ENCODE results near the gene MRPS24.

Gene MRPS24

DNA sequence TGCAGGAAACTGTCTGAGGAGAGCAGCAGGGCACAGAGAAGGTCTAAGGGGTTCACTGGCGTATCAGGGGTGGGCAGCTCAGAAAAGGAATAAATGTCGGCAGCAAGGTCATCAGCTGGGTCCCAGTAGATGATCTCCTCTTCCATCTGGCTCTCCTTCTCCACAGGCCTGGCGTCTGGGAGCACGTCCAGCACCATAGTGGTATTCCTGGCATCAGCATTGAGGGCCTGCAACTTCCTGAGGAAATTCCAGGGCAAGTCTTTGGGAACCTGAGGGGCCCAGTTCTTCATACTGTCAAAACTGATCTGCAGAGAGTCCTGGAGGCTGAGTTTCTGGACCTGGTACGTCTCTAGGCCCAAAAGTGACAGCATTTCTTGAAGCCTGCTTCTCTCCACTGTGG, 9.6 kb upstream of the MRPS24 start:
- no peak for DNase-seq (ENCODE audit: low read depth, low spot score)
- no peak overlapping the region for H3K27ac ChIP-seq

DNA sequence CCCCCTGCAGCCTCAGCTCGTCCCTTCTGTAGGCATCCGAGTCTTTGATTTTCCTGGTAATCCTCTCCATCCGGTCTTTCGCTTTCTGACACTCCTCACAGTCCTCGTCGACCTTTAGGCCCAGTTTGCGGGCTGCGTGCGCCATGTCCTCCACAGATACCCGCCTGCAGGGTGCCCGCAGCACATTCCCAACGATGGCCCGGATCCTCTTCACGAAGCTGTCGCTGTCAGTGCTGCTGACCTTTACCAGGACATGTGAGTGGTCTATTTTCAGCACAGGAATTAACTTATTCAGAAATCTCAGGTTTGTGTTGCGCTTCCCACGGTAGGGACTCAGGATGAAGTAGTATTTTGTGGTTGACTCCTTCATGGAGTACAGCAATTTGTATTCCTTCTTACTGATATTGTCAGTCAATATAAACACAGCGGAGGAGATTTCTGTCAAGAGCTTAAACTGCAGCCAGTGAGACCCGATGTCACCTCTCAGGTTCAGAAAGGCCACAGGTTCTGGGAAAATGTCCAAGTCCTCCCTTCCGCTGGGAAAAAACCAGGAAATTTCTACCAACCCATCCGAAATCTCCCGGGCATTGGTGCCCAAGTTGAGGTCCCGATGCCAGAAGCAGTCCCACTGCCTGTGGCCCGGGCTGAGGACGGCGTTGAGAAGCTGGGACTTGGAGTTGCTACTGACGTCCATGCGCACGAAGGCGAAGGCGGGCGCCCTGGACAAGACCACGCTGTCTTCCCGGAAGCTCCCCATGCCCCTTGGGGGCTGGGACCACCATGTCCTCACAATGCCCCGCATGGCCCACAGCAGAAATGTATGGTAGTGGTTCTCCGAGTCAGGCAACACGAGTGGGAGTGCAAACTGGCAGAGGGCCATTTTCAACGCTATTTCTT, 8.9 kb upstream of the MRPS24 start:
- H3K27ac ChIP-seq = no peak overlapping the region
- DNase-seq (ENCODE audit: low read depth, low spot score) = no peak

DNA sequence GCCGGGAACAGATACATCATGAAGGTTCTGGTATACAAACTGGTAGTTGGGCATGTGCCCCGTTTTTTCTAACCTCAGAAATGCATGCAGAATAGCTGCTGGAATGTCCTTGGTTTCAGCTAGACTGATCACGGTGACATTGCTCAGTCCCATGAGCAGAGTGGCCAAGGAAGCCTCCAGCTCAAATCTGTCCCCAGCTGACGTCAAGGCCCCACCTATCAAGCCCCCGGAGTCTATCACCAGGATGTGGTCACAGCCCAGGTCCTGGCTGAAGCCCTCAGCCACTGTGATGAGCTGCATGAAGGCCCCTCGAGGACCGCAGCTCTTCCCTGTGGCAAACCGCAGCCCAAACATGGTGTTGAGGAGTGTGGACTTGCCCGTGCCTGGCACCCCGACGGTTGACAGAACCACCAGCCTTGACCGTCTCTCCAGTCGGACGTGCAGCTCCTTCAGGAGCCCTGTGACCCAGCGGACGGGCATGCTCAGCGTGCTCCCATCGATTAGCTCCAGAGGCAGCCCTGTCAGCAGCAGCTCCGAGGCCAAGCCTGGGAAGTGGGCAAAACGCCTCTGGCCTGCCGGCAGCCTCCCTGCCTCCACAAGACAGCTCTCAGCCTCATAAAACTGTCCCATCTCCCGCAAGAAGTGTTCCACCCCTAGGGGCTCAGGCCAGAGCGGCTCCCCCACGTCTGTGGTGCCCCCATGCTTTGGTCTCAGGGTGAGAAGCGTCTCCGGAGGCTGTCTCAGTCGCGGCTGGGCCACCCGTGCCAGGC, 7.8 kb upstream of the MRPS24 start:
- no peak for DNase-seq (ENCODE audit: low read depth, low spot score)
- H3K27ac ChIP-seq = no peak overlapping the region

DNA sequence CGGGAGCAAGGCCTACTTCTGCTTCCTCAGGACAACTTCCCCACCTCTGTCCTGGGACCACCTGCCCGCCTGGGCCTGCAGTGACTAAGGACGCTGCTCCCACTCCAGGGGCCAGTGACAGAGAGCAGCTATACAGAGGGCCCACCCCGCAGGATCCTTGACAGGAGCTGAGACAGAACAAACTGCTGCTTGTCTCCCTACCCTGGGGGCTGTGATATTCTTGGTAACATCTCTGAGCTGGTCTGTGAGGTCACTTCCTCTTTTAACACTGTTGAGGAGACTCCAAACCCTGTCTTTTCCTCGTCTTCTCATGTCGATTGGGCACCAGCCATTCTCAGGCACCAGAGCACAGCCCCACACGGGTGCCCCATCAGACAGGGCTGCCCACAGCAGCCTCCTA, 6.9 kb upstream of the MRPS24 start:
- DNase-seq (ENCODE audit: low read depth, low spot score) = no peak
- H3K27ac ChIP-seq = no peak overlapping the region

DNA sequence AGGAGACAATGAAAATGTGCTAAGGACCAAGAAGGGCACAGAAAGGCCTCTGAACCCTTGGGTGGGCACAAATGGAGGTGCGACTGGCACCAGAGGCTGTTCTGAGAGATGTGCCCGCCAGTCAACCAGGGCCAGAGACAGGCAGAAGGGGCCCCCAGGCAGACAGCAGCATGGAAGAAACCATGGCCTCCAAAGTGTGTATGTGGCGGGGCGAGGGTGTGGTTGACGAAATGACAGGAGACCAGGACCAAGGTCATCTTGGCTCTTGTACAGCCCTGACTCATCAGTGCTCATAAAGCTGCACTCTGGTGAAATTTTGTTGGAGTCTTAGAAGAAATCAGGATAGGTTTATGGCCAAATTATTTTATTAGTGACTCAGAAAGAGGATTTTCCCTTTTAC, 4.0 kb upstream of the MRPS24 start:
- peak; percentile 59 for DNase-seq (ENCODE audit: low read depth, low spot score)
- H3K27ac ChIP-seq = peak overlapping the region; percentile 65

DNA sequence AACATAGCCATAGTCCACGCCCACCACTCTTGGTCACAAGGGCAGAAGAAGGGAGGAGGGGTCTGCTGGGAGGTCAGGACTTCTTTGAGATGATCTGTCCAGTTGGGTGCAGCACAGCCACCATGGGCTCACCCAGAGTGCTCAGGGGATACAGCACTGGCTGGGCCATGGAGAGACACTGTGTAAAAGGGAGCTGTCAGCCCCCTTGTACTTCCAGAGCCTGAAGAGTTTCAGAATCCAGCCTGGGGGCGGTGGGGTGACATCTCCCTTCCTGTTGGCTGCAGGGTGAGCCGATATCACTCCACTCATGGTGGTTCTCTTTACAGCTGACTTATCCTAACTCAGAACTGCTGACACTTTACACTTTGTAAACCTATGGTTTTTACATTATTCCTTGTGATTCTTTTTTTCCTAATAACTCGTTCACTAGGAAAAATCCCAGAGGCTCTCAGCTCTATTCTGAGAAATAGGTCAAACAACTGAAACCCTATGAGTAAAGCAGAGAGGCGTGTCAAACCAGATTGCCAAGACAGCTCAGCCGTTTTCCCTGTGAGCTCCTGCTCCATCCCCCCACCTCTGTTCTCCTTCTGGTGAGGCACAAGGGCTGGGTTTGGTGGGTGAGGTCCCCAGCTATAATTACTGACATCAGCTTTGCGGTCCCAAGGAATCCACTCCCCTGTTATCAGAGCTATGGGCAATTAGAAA, 3.2 kb upstream of the MRPS24 start:
- H3K27ac ChIP-seq = peak overlapping the region; percentile 65
- DNase-seq (ENCODE audit: low read depth, low spot score) = peak; percentile 54

DNA sequence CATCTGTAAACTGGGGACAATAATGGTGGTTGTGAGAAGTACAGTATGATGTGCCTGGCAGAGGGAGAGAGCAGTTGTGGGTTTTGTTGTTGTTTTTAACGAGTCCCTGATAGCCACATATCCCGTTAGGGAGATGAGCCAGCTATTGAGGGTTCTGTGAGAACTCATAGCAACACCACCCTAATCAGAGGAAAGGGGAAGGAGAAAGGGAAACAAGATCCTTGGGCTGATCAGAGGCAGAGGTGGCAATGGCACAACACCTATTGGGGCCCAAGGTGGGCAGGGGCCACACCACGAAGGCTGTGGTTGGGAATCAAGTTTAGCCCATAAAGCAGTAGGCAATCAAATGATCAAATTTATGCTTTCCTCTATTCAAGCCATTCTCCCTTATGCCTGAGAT, 1.7 kb upstream of the MRPS24 start:
- DNase-seq (ENCODE audit: low read depth, low spot score) = no peak
- no peak overlapping the region for H3K27ac ChIP-seq

DNA sequence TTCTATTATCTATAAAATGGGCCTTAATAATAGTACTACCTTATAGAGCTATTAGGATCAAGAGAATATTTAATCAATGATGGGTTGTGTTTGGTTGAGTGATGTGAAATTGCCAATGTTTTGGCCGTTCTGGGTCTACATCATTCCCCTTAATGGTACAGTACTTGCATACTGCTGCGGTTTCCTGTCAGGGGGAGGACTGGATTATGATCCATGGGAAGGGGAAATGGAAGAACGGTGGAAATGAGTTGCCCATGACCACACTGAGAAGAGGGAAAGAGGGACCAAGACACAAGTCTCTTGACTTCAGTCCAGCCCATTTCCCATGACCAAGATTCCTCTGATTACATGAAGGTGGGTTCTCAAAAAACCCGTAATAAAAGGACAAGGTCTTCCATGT, 999 bp upstream of the MRPS24 start:
- peak overlapping the region; percentile 97 for H3K27ac ChIP-seq
- no peak for DNase-seq (ENCODE audit: low read depth, low spot score)

DNA sequence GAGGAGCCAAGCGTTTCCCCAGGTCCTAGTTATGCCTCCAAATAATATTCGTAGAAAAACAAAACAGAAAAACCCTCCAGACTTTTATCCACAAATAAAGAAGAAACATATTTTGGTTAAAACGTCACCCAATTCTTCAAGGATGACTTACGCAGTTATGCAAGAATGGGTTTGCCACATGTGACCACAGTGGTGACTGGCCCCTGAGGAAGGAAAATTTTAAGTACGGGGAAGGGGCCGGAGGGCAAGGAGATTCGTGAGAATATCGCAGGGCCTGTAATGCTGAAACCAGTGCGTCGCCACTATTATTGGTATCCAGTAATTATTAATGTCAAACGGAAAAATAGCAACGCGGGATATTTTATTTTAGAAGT, 537 bp upstream of the MRPS24 start:
- H3K27ac ChIP-seq = peak overlapping the region; percentile 97
- peak; percentile 60 for DNase-seq (ENCODE audit: low read depth, low spot score)

DNA sequence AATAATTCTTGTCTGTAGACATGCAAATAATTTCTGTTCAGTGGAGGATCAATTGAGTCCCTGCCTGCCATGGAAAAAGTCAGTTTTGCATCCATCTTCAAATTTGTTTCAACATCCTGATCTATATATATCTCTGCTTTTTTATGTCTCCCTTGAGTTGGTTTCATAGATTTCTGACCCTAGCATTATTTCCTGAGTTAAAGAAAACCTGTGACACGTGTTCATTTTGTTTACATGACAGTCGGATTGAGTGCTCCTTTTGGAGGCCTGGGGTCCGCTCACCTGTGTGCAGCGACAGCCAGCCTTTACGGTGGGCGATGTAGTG, 674 bp downstream of the MRPS24 start:
- DNase-seq (ENCODE audit: low read depth, low spot score) = no peak
- H3K27ac ChIP-seq = peak overlapping the region; percentile 97

DNA sequence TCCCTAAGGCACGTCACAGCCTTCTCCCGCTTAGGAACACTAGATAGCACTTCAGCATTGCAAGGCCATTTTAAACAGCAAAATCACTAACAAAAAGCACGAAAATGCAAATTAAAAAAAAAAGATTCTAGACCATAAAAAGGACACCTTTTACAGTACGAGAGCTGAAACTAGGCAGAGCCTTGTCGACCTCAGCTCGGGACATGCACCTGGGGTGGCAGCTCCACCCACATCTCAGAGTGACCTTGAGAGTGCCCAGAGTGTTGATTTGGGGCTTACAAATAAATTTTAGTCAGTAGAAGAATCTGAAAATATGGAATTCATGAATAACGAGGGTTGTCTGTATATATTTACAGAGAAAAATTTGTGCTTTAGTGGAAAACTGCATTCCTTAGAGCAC, 1.1 kb downstream of the MRPS24 start:
- no peak for DNase-seq (ENCODE audit: low read depth, low spot score)
- no peak overlapping the region for H3K27ac ChIP-seq

DNA sequence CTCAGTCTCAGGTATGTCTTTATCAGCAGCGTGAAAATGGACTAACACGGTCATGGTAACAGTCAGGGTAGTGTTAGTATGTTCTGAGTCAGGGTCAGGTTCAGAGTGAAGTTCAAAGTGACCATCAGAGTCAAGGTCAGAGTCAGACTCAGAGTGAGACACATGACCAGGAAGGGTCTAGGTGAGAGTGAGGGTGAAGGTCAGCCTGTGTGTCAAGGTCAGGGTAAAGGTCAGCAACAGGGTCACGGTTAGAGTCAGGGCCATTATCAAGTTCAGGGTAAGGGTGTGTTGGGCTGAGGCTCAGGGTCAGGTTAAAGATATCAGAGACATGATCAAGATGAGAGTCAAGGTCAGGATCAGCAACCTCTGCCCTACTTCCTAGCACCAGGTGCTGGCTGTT, 4.0 kb downstream of the MRPS24 start:
- H3K27ac ChIP-seq = no peak overlapping the region
- no peak for DNase-seq (ENCODE audit: low read depth, low spot score)

DNA sequence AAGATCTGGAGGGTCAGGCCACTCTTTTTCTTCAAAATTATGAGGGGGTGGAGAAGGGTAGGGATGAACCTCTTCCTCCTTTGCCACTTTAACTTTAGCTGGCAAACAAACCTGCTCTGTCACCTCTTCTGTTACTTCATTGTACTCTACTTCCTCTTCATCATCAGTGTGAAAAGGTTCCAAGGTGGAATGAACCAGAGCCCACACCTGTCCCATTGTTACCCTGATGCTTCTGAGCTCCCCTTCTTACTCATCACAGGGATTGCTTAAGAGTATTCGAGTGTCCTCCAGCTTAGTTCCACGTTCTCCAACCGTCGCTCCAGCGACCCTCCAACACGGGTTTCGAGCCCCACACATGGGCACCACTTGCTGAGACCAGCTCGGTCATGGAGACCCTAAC, 5.2 kb downstream of the MRPS24 start:
- no peak overlapping the region for H3K27ac ChIP-seq
- no peak for DNase-seq (ENCODE audit: low read depth, low spot score)

DNA sequence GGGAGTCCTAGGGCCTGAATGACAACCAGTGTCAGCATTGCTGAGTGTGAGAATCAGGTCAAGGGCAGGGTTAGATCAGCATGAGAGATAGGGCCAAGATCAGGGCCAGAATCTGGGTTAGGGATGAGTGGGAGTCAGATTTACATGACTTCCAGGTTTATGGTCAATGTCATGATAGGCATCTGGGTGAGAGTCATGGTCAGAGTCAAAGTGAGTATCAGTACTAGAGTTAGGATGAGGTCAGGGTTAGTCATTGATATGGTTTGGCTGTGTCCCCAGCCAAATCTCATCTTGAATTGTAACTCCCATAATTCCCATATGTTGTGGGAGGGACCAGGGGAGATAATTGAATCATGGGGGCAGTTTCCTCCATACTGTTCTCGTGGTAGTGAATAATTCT, 12.3 kb downstream of the MRPS24 start:
- H3K27ac ChIP-seq = no peak overlapping the region
- DNase-seq (ENCODE audit: low read depth, low spot score) = no peak

DNA sequence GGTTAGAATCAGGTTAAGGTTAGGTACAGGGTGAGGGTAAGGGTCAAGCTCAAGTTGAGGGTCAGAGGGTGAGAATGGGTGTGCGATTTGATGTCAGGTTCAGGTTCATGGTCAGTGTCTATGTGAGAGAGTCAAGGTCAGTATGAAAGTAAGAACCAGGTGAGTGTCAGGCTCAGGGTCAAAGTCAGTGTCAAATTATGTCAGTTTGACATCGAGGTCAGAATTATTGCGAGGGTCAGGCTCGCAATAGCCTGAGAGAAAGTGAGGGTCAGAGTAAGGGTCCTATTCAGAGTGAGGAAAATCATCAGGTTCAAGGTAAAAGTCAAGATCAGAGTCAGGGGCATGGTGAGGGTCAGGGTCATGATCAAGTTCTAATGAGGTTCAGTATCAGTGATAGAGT, 13.0 kb downstream of the MRPS24 start:
- H3K27ac ChIP-seq = no peak overlapping the region
- DNase-seq (ENCODE audit: low read depth, low spot score) = no peak

DNA sequence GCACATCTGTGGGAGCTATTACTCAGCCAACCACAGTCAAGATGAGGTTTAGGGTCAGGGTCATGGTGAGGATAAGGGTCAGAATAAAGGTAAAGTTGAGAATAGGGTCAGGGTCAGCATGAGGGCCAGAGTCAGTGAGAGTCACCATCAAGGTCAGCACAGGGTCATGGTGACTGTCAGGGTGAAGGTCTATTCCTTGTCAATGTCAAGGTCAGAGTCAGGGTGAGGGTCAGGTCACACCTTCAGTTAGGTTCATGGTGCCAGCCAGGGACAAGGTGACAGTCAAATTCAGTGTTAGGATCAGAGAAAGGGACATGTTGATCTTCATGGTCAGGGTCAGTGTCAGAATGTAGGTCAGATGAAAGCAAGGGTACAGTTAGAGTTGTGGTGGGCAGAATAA, 14.1 kb downstream of the MRPS24 start:
- no peak overlapping the region for H3K27ac ChIP-seq
- DNase-seq (ENCODE audit: low read depth, low spot score) = no peak

DNA sequence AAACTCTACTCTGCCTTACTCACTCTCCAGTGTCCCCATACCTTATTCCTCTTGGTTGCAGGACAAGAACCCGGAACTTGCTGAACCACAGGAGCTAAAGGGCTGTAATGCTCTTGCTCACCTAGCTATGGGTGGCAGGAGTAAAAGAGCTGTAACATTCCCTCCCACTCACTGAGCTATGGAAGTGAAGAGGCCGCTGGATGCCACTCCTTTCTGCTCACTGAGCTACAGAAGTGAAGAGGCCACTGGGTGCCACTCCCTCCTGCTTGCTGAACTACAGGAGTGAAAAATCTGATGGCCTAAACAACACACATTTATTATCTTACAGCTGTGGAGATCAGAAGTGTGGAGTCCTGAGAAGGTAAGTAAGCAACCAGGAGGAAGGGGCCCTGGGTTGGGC, 17.5 kb downstream of the MRPS24 start:
- no peak for DNase-seq (ENCODE audit: low read depth, low spot score)
- H3K27ac ChIP-seq = no peak overlapping the region

DNA sequence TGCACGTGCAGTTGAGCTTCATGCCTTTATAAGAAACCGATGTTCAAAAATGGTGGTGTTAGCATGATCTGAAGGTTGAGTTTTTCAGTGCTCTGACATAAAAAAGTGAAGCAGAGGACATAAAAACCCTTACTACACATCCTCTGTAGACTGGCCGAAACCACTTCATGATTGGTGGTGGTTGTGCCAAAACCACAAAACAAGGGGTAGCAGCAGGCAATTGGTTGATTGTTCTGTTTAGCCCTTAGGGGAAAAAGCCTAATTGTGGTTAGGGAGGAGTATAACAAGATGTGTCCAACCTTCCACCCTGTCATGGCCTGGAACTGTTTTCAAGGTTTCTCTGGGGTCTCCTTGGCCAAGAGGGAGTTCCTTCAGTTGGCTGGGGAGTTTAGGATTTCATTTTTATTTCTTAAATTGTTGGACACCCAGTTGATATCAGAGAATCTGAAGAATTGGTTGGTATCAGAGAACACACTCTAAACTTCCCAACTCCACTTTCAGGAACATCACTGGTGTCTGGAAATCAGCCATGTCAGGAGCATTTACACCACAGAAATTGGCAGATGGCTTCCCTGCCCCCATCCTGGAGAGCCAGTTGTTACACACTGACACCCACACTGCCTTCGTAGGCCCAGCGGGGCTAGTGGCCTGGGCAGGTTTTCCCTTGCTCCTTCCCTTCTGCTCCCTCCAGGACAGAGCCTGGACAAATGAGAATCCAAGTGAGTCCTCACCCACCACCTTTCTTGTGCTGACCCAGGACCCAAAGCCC, 18.8 kb downstream of the MRPS24 start:
- no peak for DNase-seq (ENCODE audit: low read depth, low spot score)
- H3K27ac ChIP-seq = no peak overlapping the region

DNA sequence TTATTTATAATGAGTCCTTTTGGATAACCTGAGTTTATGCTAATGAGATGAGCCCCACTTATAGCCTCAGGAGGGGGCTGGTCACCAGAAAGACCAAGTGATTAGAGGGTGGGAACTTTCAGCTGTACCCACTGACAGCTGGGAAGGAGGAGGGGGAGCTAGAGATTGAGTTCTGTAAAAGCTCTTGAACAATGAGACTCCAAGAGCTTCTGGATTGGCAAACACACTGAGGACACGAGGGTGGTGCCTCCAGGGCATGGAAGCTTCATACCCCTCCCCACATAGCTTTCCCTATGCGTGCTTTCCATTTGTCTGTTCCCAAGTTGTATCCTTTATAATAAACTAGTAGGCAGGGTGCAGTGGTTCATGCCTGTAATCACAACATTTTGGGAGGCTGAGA, 20.3 kb downstream of the MRPS24 start:
- no peak for DNase-seq (ENCODE audit: low read depth, low spot score)
- no peak overlapping the region for H3K27ac ChIP-seq

DNA sequence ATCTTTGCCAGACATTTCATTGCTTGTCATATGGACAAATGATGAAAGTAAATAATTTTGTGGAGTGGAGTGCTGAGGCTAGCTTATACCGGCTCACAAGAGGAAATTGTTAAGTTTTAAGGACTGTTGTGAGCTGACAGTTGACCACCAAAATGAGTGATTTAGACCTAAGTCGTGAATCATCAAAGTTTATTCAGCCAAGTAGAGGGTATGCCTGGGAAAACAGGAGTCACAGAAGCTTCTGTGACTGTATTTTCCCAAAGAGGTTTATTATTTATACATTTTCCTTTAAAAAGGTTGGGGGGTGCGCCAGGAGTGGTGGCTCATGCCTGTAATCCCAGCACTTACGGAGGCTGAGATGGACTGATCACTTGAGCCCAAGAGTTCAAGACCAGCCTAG, 21.8 kb downstream of the MRPS24 start:
- no peak overlapping the region for H3K27ac ChIP-seq
- no peak for DNase-seq (ENCODE audit: low read depth, low spot score)

DNA sequence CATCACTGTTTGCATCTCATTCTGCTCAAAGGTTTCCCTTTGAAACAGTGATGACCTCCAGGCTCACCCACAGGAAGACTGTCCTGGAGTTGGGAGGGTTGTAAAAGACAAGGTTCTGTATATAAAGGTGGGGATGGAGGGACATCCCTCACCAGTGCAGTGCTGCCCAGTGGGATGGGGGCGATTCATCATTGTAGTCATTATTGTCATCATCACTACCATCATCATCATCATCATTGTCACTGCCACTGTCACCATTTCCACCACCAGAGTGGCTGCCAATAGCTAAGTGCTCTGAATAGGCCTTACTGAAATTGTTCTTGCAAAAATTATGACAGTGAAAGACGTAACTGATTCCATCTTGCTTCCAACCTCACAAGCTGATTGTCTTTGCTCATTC, 24.7 kb downstream of the MRPS24 start:
- no peak overlapping the region for H3K27ac ChIP-seq
- DNase-seq (ENCODE audit: low read depth, low spot score) = no peak

Measured in epithelial cell of prostate (primary cell).